Stimulated activated CD4-positive, alpha-beta T cell treated with anti-CD3 and anti-CD28 coated beads, Interleukin-1b, Interleukin-23, amount 100 ng/mL, for 48 hours (primary cell): ENCODE results near the gene ANXA6.

Experiments
- DNase-seq: peaks from one replicate; pipeline ENCODE4 v3.0.0-alpha.2; 2020

ANXA6 gene

DNA sequence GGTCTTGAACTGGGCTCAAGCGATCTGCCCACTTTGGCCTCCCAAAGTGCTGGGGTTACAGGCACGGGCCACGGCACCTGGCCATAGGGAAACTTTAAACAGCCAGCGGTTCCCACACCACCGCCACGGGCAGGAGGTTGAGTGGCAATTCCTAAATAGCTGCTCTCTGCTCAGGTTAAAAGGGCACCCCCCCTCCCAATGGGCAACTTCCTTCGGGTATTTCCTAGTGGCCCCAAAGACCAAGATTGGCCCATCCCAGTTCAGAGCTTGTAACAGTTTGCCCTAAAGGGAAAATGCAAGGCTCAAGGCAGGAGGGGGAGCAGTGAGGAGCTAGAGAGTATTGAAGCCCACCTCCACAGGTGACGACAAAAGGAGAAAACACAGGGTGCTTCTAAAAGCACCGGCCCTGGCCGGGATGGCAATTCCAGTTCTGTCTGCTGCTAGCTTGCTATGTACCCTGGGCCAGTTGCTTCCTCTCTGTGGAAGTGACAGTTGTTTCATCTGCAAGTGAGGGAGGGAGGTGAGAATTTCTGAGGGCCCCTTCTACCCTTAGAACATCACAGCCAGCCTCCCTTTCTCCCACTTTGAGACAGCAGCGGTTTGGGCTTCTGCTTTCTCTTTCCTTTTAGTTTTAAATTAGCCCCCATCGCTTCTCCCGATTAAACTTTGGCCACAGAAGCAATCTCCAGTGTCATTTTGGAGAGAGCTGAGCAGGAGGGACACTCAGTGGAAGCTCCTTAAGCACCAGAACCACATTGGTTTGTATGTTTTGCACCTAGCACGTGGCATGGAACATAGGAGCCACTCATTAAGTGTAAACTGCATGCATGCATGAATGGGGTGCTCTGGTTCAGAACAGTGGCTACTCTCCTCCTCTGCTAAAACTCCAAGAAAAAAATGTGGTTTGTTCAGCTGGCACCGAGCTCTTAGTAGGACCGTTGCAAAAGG is 59.5 kb downstream of the ANXA6 start:
- DNase-seq: peak; percentile 41

DNA sequence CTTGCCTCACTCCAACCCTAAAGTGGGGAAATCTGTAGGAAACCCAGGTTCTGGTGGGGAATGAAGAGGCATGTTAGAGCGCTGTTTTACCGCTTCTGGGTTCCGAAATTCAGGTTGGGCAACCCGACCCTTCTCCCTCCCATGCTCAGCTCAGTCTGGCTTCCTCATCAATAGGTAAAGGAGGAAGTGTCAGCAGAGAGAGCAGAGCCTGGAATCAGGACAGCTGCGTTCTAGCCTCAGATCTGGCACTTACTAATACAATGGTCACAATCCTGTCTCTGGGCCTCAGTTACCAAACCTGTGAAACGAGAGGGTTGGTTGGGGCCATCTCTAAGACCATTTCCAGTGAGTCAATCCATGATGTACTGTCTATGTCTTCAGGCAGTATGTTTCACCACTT is 60.5 kb downstream of the ANXA6 start:
- DNase-seq: no peak

DNA sequence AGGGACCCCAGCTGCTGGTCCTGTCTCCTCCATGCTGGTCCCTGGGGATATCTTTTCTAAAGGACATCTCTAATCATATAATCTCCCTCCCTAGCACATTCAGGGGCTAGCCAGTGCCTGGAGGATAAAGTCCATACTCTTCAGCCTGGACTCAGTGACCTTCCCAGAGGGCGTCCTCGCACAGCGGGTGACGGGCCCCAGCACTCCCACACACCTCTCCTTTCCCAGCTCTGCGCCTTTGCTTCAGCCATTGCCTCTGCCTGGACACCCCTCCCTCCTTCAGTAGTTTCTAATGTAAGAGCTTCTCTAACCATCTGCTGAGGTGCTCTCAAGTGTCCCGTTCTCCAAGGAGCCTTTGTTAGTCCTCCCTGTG is 61.6 kb downstream of the ANXA6 start:
- no peak for DNase-seq

DNA sequence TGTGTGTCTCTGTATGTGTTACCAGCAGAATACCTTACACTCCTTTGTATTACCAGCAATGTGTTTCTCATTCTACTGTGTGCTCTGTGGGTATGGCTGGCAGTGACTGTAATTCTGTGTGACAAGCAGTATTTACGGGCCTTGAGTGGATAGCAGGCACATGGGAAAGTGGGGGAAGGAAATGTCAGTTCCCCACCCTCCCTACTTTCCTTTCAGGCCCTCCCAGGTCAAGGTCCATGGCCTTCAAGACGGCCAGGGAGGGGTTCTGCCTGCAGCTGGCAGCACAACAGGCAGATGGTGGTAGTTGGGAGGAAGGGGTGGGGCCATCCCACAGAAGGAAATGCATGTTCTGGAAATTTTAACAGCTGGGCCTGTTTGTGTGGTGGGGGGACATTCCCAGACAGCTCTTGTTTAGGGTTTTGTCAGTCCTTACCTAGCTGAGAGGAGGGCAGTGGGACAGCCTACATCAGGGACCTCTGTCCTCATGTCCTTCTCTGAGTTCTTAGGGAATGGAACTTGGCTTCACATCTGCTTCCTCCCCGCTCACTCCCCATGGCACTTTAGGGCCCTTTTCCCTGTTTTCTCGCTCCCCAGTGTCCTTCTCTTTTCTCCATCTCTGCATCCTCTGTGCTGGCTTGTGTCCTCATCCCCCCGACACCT is 62.1 kb downstream of the ANXA6 start:
- DNase-seq: no peak

DNA sequence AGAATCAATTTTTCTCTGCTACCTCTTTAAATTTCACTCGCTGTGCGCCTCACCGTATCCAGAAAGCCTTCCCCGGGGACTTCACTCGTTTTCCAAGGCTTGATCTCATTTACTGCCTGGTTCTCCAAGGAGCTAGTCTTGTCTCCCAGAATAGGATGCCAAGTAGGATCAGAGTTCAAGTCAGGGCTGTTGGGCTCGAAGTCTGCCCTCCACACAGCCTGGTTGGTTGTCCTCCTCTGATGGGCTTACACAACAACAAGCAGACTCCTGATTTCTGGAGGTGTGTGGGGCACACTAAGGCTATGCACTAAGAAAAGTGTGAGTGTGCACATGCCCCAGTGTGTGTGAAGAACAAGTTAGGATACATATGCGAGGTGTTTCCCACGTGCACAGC is 62.7 kb downstream of the ANXA6 start:
- no peak for DNase-seq

DNA sequence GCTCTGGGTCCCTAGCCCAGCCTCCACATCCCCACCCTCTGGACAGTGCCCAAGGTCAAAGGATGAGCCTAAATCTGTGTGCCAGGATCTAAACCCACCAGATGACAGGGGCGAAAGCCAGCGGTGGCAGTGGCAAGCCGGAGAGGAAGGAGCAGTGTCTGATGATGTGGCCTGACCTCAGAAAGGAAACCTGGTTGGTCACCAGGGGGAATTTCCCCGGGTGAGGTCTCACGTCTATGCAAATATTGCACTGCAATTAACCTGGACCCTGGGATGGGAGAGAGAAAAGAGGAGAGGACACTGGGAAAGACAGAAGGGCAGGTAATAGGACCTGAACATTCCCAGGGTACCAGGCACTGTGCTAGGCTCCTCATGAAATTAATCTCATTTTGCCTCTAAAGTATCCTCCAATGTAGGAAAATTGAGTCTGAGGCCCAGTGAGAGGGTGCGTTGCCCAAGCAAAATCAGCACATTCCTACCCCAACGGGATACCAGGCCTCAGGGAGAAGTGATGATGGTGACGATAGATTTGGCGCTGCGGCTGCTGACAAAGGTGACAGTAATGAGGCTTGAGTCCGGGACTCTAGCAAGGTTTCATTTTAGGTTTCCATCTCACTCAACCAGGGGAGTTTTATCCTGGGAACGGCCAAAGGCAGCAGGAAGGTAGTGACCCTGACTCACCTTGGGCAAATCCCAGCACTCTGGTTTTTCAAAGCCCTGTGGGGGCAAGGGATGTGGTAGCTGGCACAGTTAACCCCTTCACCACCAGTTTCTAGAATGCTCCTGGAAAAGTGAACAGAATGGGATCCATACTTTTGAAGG is 63.3 kb downstream of the ANXA6 start:
- DNase-seq: peak; percentile 73

DNA sequence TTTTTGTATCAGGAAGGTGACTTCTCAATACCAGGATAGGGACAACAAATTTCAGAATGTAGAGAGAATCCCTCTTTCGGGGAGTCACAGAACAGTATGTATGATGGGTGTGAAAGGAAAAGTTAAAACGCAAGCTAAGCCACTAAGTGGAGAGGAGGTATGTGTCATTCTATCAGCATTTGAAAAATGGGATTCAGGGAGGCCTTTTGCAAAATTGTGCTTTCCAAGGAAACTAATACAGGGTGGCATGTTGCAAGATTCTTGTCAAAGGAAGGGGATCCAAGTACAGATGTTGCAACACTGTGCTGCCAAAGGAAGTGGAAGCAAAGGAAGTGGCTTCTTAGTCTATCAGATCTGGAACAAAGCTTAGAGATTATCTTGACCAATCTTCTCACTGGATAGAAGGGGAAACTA is 64.1 kb downstream of the ANXA6 start:
- no peak for DNase-seq

DNA sequence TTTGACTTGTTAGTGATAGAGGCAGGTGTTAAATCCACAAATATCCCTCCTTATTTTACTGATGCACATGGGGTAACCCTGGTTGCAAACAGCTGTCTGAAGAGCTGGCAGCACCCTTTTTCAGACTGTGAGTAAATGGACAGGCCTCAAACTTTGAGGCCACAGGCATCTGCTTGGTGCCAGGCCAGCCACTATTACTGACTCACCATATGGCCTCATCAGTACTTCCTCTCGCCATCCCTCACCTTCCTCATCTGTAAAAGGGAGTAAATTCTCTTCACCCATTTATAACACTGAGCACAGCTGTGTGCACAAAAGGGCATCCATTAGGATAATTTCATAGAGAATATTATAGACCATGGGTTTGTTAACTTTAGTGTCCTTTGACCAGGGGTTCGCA is 64.8 kb downstream of the ANXA6 start:
- no peak for DNase-seq

DNA sequence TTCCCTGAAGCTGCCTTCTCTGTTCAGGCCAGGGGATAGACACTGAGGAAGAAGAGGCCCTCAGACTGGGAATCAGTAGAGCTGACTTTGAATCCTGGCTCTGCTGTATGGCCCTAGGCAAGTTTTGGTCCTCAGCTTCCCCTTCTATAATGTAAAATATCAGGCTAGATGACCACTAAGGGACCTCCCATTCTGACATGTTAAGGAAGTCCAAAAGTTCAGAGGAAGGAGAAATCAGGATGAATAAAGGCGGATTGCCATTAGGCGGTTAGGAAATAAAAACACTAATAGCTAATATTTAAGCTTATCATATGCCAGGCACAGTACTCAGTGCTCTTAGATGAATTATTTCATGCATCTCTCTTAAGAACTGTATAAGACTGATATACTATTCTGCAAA is 67.9 kb downstream of the ANXA6 start:
- no peak for DNase-seq

DNA sequence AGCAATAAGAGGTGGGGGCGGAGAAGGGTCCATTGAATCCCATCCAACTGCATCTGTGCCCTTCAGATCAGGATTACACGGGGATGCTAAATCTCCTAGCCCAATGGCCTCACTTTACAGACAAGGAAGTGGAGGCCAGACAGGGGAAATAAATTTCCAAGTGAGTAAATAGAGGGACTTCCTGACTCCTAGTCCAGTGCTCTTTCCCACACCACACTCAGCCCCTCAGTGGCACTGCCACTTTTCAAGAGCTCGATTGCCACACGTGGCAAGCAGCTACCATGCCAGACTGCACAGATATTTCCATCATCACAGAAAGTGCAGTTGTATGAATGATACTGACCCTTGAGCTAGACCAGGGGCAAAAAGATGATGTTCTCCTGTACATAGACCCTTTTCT is 68.6 kb downstream of the ANXA6 start:
- no peak for DNase-seq

DNA sequence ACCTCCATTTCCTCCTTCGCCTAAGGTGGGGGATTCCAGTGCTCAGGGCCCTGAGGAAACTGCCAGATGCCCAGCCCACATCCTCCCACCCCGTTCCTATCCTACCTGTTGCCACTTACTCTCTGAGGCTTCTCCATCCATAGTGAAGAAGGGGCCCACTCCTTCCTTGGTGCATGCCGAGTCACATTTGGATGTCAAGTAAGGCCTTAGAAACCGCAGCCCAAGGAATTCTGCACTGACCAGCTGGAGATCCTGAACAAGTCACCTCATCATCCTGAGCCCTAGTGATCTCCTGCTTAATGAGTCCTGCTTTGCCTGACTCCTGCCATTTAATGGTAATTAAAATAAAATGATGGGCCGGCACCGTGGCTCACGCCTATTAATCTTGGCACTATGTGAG is 70.1 kb downstream of the ANXA6 start:
- DNase-seq: no peak

DNA sequence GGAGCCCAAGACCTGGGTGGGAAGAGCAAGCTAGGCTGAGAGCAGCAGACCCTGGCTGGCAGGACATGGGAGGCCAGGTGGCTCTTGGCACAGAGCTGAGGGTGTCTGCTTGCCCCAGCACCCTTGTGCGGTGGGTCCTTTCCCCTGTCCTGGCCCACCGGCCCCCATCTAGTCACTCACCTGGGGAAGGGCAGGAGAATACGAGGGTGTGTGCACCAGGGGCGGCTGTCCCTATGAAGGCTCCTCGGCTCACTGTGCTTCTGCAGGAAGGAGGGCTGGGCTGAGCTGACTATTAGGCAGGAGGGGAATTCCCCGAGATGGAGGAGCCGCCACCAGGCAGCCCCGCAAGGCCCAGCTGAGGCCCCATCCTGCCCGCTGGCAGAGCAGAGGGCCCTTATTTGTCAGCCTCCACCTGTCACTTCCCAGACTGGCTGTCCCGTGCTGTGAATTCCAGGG is 70.6 kb downstream of the ANXA6 start:
- peak; percentile 73 for DNase-seq

DNA sequence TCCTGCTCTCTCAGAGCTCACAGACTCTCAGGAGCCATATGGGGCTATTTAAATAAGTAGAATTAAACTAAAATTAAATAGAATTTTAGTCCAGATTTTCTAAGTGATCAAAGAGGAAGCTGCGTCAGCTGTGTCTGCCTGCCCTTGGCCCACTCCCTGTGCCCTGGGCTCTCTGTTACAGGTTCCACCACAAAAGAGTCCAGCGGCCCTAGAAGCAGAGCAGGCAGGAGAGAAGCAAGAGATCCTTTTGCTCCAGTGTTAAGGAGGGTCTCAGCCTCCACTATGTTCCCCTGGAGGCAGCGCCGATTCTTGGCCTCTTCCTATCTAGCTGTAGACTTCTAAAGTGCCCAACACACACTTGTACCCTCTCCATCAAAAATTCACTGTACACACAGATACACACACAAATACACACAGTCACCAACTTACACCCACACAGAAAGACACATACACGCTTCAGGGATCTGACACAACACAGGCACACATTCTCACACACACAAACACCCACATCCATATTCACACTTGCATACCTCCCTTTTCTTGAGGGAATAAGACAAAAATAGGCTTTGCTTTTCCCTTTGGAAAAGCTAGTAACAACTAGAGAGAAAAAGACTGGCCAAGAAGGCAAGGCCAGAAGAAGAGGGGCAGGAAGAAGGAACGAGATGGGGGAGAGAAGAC is 71.2 kb downstream of the ANXA6 start:
- DNase-seq: no peak

DNA sequence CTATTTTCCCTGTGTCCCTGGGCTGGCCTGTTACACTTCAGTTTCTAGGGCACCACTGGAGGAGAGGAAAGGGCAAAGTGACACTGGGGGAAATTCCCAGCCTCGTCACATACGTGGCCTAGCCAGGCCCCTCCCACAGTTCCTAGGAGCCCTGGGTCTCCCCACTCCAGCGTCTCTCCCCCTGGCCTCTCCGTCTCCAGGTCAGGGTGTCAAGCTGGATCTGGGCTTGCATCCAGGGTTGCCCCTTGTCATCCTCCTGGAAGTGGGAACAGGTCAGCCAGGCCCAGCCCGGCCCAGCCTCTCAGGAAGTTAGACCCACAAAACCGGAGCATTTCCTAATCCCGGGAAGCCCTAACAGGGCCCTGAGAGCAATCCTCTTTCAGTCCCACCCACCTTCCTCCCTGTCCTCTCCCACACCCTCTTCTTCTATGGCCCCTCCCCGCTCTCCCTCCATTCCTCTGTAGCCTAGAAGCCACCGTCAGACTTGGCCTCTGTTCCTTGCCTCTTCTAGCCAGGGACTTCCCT is 72.0 kb downstream of the ANXA6 start:
- DNase-seq: peak; percentile 47

DNA sequence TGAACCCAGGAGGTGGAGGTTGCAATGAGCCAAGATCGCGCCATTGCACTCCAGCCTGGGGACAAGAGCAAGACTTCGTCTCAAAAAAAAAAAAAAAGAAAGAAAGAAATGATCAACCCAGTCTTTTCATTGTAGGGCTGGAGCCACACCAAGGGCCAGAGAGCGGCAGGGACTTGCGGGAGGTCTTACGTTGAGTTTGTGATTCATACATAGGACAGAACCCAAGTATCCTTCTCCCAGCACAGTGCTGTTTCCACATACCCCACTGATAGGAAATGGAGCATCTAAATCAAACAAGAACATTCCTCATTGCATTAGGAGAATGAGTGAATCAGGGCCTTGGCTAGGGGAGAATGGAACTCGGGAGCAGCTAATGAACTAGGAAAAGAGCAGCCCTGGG is 73.2 kb downstream of the ANXA6 start:
- DNase-seq: no peak

DNA sequence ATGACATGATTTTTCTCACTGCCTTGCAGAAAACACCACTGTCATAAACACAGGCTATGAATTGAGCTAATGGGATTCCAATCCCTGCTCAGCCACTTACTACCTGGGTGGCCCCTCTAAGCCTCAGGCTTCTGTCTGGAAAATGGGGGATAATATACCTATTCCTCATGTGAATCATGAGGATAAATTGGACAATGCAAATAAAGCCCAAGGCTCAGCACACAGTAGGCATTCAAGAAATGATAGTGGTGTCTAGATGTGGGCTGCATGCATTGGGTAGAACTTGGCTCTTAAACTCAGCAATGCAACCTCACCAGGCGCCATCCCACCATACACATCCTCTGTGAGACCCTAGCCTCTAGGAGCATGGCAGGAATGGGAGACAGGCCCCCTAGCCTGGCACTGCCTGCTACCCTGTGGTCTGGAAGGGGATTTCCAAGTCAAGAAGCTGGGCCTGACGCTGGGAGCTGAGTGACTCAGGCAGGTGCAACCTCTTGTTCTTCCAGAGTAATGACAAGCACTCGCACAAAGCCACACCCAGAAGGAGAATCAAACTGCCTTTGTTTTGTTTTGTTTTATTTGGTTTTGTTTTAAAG is 74.4 kb downstream of the ANXA6 start:
- DNase-seq: peak; percentile 84

DNA sequence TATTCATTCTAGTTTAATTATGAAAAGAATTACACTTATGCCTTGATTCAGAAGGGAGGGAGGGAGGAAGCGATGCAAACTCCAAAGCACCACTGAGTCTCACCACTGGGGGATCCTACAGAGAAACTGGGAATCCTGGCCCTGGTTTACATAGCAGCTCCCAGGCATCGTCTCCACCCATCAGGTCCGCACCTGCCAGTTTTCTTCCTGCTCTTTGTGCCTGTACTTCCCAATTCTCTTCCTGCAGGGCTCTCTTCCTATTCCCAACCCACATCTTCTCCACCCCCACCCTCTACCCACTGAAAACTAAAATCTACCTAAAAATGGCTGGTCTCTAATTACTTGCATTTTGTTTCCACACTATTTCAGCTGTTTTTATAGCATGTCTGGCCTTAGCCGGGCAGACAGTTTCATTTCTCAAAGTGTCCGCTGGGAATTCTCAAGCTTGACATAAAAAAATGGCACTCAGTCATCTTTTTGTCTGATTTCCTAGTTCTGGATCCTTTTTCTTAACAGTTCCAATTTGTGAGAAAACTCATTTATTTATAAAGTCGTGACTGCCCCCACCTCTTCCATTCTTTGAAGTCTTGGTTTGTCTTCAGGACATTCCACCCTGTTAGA is 75.2 kb downstream of the ANXA6 start:
- no peak for DNase-seq

DNA sequence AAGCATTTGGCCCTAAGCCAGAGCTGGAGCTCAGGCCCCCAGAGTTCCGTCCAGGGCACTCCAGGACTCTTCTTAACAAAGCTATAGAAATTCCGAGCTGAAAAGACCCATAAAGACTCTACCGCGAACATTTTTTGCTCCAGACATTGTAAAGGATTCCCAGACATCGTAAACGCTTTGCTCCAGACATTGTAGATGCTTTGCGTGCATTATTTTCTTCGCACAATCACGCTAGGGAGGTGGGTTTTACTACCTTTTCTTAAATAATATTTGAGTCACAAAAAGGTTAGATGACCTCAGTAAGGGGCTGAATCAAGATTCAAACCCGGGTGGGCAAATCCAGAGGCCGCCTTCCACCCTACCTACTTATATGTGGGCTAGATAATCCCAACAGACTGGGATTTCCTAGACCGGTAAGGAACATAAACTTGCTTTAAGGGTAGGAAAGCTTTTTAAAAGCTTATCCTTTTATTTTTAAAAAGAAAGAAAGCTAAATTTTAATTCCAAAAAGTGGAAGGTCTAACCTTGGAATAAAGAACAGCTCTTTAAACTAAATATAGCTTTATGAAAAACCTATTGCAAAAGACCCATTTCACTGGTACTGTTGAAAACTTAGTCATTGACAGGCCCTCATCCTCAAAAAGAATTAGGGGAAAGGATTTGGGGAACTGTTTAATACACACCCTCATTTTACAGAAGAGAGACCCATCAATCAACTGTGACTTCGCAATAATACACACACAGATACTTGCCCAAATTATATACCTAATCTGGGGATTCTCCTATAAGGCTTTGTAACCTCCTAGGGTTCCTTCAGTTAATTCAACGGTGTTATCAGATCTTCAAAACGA is 75.9 kb downstream of the ANXA6 start:
- no peak for DNase-seq

DNA sequence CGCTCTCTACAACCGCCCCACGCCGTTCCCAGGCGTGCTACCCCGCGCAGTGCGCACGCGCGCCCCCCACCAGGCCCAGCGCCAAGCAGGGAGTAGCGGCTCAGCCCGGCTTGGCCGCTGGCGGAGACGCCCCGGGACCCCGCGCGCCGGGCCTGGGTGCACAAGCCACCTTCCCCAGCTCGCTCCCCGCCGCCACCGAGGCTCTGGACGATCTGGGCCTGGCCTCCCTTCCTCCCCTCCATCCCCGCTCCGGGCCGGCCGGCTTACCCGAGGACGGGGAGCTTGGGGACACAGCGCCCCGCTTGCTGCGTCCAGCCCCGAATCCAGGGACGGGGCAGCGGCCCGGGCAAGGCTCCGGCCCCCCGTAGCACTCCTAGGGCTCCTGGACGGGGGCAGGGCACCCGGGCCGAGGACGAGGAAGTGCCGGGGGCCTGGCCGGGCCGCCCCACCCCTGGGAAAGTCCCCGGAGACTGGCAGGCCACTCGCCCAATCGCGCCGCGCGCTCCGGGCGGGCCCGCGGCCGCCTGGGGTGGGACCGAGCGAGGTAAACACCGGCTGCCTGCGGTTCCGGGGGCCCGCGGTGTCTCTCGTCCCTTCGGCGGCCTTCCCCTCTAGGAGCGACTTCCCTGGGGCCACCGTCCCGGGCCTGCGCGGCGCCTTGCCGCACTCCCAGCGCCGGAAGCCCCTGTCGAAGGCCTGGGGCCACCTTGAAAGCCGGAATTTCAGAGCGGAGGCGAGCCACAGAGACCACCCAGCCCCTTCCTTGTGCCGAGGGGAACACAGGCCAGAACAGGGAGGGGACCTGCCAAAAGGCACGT is 76.8 kb downstream of the ANXA6 start, which contains the start of gene TNIP1:
Gene TNIP1 (minus strand): TSS at position 422 of the 818 bp plus-strand sequence. CDS start 15,939 bp downstream, outside the sequence.
- DNase-seq: peak; percentile 91
